Fibroblast of mammary gland (primary cell): ENCODE results near the gene FGF16.
A peak's percentile ranks its signal among the peaks of the same experiment; 100 is the strongest.

ENCODE experiments used
- DNase-seq: peaks from one replicate; pipeline ENCODE4 v3.0.0-alpha.2; 2010; ENCODE audit warnings: low read depth
- H3K4me3 ChIP-seq: 2 replicates; pipeline ENCODE4 v1.5.1; 2011; ENCODE audit warnings: low read depth, mild to moderate bottlenecking, low read length, moderate library complexity; ENCODE audit not compliant: control insufficient read depth
- CTCF ChIP-seq: conservative IDR thresholded peaks from 2 replicates; pipeline ENCODE4 v1.5.1; 2011; ENCODE audit warnings: low read depth, low read length, inconsistent platforms; ENCODE audit not compliant: control insufficient read depth, insufficient read depth

Gene FGF16

GRCh38 chrX:77436271-77436670 is 10.9 kb upstream of the FGF16 start:
- H3K4me3 ChIP-seq: no peak overlapping the region
- DNase-seq: peak; percentile 18
- no peak for TF ChIP-seq CTCF

- peak; percentile 67 for DNase-seq
- TF ChIP-seq CTCF: no peak
- no peak overlapping the region for H3K4me3 ChIP-seq
These were observed 10.5 kb upstream of the FGF16 start for GRCh38 chrX:77436682-77437081.

- TF ChIP-seq CTCF: no peak
- DNase-seq: no peak
These were observed 6.9 kb upstream of the FGF16 start for GRCh38 chrX:77440330-77440729.

GRCh38 chrX:77441033-77441432 is 6.2 kb upstream of the FGF16 start:
- no peak overlapping the region for H3K4me3 ChIP-seq
- DNase-seq: no peak

More at GRCh38 chrX:77440330-77440729, 6.9 kb upstream of the FGF16 start:
- H3K4me3 ChIP-seq: no peak overlapping the region

GRCh38 chrX:77441479-77441878 is 5.7 kb upstream of the FGF16 start:
- TF ChIP-seq CTCF: no peak
- no peak for DNase-seq
- no peak overlapping the region for H3K4me3 ChIP-seq

More at GRCh38 chrX:77441033-77441432, 6.2 kb upstream of the FGF16 start:
- TF ChIP-seq CTCF: no peak

- DNase-seq: peak; percentile 79
- no peak overlapping the region for H3K4me3 ChIP-seq
- no peak for TF ChIP-seq CTCF
These were observed 4.5 kb upstream of the FGF16 start for GRCh38 chrX:77442728-77443127.

- no peak overlapping the region for H3K4me3 ChIP-seq
- DNase-seq: peak; percentile 10
- TF ChIP-seq CTCF: no peak
These were observed 3.1 kb upstream of the FGF16 start for GRCh38 chrX:77444075-77444474.
